Stimulated activated CD8-positive, alpha-beta memory T cell treated with anti-CD3 and anti-CD28 coated beads, Interleukin-15, amount 100 ng/mL, for 4 hours (primary cell): Measurements from ENCODE around the gene KIAA0825.
"Not testable (repeated sequence)": the region's sequence is repeated elsewhere in the genome, so short reads cannot be mapped to it uniquely, and the experiment has no call there.

ENCODE experiments used
- DNase-seq, 2 donors: peaks; one replicate each; pipeline ENCODE4 v3.0.0-alpha.2; 2020; ENCODE audit warnings: low read depth in 2 of 2

Gene KIAA0825

GRCh38 chr5:94174748-94175411, 443.5 kb downstream of the KIAA0825 start:
- DNase-seq: no peak

GRCh38 chr5:94173100-94173499, 445.3 kb downstream of the KIAA0825 start:
- no peak for DNase-seq

GRCh38 chr5:94171070-94171469, 447.3 kb downstream of the KIAA0825 start:
- not testable (repeated sequence) for DNase-seq

GRCh38 chr5:94170158-94170557, 448.2 kb downstream of the KIAA0825 start:
- not testable (repeated sequence) for DNase-seq

GRCh38 chr5:94168151-94168550, 450.3 kb downstream of the KIAA0825 start:
- DNase-seq: no peak

- no peak for DNase-seq
Measured at GRCh38 chr5:94161801-94162200, 456.6 kb downstream of the KIAA0825 start.

- DNase-seq: no peak
Measured at GRCh38 chr5:94159144-94159543, 459.3 kb downstream of the KIAA0825 start.

GRCh38 chr5:94157704-94158539, 460.5 kb downstream of the KIAA0825 start:
- DNase-seq: no peak

- DNase-seq: no peak
Measured at GRCh38 chr5:94154672-94155071, 463.7 kb downstream of the KIAA0825 start.

GRCh38 chr5:94153736-94154450, 464.5 kb downstream of the KIAA0825 start:
- no peak for DNase-seq

- not testable (repeated sequence) for DNase-seq
Measured at GRCh38 chr5:94143621-94144020, 474.8 kb downstream of the KIAA0825 start.

- no peak for DNase-seq
Measured at GRCh38 chr5:94140300-94140699, 478.1 kb downstream of the KIAA0825 start.

GRCh38 chr5:94130077-94130476, 488.3 kb downstream of the KIAA0825 start:
- DNase-seq: no peak

- no peak for DNase-seq
Measured at GRCh38 chr5:94125107-94125506, 493.3 kb downstream of the KIAA0825 start.

- DNase-seq: not testable (repeated sequence)
Measured at GRCh38 chr5:94116317-94116716, 502.1 kb downstream of the KIAA0825 start.

- DNase-seq: no peak
Measured at GRCh38 chr5:94113087-94113486, 505.3 kb downstream of the KIAA0825 start.

- peak; percentile 84 to 91 for DNase-seq
Measured at GRCh38 chr5:94111209-94112004, 507.0 kb downstream of the KIAA0825 start.

- DNase-seq: no peak
Measured at GRCh38 chr5:94103514-94104245, 514.7 kb downstream of the KIAA0825 start.
